ENCODE measurements around the gene PRPH. TPM values are rescaled to one million over a fixed set of nuclear protein-coding genes. Genes with fewer than 3 reads are reported as not detected.
"Not testable (repeated sequence)": the region's sequence is repeated elsewhere in the genome, so short reads cannot be mapped to it uniquely, and the experiment has no call there.

Gene PRPH
- total RNA-seq, 1 donor from 2014 or later = 0.57 TPM

DNA sequence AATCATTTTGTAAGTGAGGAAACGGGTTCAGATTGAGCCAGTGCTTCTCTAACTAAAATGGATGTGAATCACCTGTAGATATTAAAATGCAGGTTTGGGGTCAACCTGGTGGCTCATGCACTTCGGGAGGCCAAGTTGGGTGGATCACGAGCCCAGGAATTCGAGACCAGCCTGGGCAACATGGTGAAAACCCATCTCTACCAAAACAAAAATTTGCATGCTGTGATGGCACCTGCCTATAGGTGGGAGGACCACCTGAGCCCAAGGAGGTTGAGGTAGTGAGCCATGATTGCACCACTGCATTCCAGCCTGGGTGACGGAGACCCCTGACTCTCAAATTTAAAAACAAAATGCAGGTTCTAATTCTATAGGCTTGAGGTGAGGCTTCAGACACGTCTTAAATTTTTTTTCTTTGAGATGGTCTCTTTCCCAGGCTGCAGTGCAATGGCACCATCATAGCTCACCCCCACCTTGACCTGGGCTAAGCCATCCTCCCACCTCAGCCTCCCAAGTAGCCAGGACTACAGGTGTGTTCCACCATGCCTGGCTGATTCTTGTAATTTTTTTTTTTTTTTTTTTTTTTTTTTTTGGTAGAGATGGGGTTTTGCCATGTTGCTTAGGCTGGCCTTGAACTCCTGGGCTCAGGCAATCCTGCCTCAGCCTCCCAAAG, 21.1 kb upstream of the PRPH start:
- DNase-seq (ENCODE audit: missing footprints) = no peak
- intact Hi-C loops (cut with DNase I) = no loop called here
- ATAC-seq = no peak

DNA sequence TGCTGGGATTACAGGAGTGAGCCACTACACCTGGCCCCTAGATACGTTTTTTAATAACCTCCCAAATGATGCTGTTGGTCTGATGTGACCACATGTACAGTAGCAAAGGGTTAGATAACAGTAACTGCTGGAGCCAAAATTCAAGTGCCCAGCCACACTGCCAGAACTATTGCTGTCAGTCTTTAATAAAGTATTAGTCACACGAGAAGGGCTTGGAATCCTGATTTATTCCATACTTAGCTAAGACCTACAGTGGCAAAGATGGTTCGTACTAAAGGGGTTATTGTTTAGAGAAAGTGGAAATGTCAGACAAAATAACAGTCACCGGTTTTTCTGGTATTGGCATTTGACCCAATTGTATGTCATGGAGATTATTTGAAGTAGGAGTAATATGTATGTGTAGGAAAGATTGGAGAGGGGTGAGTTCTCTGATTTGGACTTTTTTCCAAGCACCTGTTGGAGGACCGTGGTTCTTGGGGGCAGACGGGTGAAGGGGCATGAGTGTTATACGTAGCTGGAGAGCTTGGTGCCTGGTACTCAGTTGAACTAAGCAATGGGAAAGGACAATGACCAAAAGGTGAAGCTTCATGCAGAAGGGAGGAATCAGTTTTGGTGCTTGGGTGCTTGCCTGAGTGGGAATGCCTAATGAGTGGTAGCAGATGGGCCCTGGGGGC, 20.4 kb upstream of the PRPH start:
- intact Hi-C loops (cut with DNase I) = no loop called here
- ATAC-seq = peak; percentile 65

DNA sequence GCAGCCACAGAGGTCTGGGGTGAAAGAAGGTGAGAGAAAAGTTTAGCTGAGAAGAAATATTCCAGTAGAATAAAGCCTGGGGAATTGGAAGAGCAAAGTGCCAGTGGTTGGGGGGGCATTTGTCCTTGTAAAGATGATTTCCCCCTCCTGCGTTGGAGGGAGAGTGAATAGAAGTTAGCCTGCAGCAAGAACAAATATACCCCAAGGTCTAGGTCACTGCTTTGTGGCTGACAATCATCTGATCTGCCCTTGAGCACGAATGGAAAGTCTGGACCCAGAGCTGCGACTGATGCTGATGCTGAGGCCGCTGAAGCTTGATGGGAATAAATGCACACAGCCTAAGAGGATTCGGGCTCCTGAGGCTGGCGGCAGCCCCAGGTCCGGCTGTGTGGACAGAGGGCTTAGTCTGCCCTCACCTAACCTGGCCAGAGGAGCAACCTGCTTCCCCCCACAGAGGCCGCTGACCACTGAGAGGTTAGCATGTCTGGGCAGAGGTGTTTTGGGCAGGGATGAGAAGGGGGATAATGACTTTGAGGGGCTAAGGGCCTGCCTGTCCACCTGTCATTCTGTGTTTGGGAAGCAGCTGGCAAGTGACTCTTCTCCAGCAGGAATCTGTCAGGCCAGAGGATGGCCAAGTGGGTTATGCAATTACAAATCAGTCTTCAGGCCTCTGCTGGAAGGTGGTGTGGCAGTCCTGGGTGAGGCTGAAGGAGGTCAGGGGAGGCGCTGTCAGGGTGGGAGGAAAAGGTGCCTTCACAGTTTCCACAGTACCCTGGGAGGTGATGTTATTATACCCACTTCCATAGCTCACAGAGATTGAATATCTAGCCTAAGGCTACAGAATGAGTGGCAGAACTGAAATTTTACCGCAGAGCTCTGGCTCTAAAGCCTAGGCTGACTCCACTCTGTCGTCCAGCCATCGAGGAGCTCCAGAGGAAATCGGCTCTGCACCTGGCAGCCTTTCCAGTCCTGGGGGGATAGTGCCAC, 18.4 kb upstream of the PRPH start:
- ATAC-seq (no peak), DNase-seq (ENCODE audit: missing footprints) (no peak)
- intact Hi-C loops (cut with DNase I) = no loop called here

More for the DNA sequence above, 20.4 kb upstream of the PRPH start:
- DNase-seq (ENCODE audit: missing footprints) = no peak

DNA sequence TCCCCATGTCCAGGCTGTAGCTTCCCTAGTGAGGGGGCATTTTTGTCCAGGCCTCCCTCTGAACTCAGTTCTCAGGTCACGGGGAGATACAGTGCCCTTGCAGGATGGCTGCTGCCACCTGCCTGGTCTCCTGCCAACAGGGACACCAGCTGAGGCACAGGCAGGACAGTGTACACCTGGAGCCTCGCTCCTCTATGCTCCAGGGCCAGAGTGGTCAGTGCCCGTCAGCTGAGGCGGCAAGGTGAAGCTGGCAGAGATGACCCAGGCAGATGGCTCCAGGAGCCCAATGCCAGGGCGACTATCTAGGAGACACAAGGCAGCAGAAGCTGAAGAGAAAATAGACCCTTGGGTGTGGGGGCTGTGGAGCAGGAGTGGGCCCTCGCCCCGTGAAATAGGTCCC, 17.5 kb upstream of the PRPH start:
- no peak for DNase-seq (ENCODE audit: missing footprints)
- ATAC-seq = no peak
- intact Hi-C loops (cut with DNase I) = no loop called here

- DNase-seq (ENCODE audit: missing footprints) = no peak
- intact Hi-C loops (cut with DNase I) = no loop called here
Measured at GRCh38 chr12:49279706-49280159, 15.2 kb upstream of the PRPH start.

GRCh38 chr12:49280545-49280944, 14.4 kb upstream of the PRPH start:
- intact Hi-C loops (cut with DNase I); ATAC-seq; DNase-seq (ENCODE audit: missing footprints): not testable (repeated sequence)

More at GRCh38 chr12:49279706-49280159, 15.2 kb upstream of the PRPH start:
- ATAC-seq = no peak

DNA sequence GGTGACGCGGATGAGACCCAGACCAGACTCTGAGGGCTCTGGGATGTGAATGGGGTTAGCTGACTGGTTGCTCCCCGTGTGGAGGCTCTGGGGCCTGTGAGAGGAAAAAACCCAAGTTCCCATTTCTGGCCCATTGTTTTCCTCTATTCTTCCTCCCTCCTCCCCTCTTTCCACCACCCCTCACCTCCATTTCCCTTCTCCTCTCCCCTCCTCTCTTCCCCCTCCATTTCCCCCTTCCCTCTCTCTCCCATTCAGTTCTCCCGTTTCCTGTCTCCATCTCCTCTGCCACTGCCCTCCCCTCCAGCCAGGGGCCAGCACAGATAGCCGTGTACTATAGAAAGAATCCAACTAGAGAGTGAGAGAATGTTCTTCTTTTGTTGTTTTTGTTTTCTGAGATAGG, 12.6 kb upstream of the PRPH start:
- no peak for ATAC-seq
- DNase-seq (ENCODE audit: missing footprints) = no peak
- intact Hi-C loops (cut with DNase I) = no loop called here

- intact Hi-C loops (cut with DNase I); ATAC-seq: not testable (repeated sequence)
Measured at GRCh38 chr12:49282740-49283375, 12.1 kb upstream of the PRPH start.

GRCh38 chr12:49283541-49284429, 11.2 kb upstream of the PRPH start:
- intact Hi-C loops (cut with DNase I) = loop anchor here (2.0 kb wide), 1 partner anchor 53 kb away; the partner anchor contains the start of gene C1QL4
- DNase-seq (ENCODE audit: missing footprints) (no peak), ATAC-seq (no peak)

More at GRCh38 chr12:49282740-49283375, 12.1 kb upstream of the PRPH start:
- not testable (repeated sequence) for DNase-seq (ENCODE audit: missing footprints)

DNA sequence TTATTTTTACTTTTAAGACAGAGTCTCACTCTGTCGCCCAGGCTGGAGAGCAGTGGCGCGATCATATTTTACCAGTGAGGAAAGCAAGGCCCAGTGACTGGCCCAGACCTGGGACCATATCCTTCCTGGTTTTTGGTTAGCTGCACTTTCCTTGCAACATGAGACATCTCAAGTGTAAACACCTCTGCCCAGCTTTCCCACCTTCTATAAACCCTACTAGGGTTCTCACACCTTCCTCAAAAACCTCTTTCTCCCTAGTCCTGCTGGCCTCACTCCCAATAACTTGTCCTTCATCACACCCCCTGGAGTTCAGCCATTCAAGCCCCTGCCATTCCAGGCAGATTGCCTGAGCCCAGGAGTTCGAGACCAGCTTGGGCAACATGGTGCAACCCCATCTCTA, 10.3 kb upstream of the PRPH start:
- ATAC-seq = no peak

DNA sequence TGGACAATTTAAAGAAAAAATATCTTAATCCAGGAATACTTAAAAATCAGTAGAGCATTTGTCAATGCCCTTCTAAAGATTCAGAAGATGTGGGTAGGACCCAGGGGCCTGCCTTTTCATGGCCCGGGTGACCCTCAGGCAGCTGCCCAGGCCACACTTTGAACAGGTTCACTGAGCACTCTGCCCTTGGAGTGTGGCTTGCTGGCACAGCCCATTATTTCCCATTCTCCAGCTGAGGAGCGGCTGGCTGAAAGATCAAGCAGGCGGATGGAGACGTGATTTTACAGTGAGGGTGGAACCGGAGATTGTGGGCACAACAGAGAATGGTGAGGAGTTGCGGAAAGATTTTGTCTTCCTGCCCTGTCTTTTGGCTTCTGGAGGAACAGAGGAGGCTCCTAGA, 7.1 kb upstream of the PRPH start:
- ATAC-seq (no peak), DNase-seq (ENCODE audit: missing footprints) (no peak)
- intact Hi-C loops (cut with DNase I) = loop anchor here (5.0 kb wide), 1 partner anchor 229 kb away; no protein-coding TSS in a partner anchor

More for the DNA sequence above, 10.3 kb upstream of the PRPH start:
- no peak for DNase-seq (ENCODE audit: missing footprints)
- intact Hi-C loops (cut with DNase I) = loop anchor here (2.0 to 5.0 kb wide), 2 partner anchors 52 to 233 kb away; partner anchors contain the start of gene C1QL4

DNA sequence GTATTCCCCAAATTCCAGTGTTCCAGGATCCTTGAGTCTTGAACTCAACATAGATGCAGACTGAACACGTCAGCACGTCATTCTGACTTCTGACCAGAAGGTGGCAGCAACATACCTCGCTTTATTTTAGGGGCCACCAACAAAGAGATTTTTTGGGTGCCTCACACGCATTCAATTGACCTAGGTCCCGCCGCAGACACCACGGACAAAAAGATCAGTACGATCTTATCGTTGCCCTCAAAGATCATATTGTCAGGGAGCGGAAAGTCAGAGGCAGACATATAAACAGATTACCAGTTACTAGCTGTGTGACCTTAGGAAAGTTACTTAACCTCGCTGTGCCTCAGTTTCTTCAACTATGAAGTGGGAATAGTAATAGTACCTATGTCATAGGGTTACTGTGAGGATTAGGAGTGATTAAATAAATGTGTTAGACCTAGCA, 6.5 kb upstream of the PRPH start:
- ATAC-seq = no peak
- no peak for DNase-seq (ENCODE audit: missing footprints)
- intact Hi-C loops (cut with DNase I) = loop anchor here (5.0 kb wide), 1 partner anchor 229 kb away; no protein-coding TSS in a partner anchor

DNA sequence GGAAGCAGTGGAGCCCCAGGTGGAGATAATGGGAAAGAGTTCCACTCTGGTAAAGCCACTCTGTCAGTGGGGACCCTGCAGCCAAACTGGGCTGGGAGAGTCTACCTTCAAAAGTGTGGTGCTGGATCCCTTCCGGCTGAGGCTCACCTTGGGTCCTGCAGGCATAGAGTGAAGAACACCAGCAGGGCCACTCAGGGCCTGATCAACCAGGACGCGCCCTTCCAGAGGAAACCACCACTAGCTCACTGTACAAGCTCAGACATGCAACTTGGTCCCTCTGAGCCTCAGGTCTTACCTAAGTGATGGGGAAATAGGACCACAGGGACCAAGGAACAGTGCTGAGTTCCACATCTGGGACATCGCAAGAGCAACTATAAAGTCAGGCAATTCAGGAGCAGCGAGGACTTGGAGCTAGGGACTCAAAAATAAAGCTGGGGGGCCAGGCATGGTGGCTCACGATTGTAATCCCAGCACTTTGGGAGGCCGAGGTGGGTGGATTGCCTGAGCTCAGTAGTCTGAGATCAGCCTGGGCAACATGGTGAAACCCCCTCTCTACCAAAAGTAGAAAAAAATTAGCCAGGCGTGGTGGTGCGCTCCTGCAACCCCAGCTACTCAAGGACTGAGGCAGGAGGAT, 5.9 kb upstream of the PRPH start:
- intact Hi-C loops (cut with DNase I) = loop anchor here (5.0 kb wide), 1 partner anchor 228 kb away; no protein-coding TSS in a partner anchor
- ATAC-seq (no peak), DNase-seq (ENCODE audit: missing footprints) (no peak)

DNA sequence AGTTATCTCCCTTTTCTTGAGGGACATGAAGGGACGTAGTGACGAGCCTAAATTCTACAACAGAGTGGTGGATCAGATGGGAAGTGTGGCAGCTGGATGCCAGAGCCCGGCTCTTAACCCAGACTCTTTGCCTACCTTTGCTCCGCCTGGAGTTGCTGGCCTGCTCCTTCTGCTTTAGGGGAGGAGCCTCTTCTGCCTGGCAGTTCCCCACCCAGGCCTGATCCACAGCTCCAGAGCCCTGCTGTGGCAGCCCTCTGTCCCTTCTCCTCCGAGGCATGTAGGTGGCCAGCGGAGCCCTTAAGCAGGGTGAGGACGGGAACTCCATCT, 2.3 kb upstream of the PRPH start:
- intact Hi-C loops (cut with DNase I) = no loop called here
- DNase-seq (ENCODE audit: missing footprints) (no peak), ATAC-seq (no peak)

DNA sequence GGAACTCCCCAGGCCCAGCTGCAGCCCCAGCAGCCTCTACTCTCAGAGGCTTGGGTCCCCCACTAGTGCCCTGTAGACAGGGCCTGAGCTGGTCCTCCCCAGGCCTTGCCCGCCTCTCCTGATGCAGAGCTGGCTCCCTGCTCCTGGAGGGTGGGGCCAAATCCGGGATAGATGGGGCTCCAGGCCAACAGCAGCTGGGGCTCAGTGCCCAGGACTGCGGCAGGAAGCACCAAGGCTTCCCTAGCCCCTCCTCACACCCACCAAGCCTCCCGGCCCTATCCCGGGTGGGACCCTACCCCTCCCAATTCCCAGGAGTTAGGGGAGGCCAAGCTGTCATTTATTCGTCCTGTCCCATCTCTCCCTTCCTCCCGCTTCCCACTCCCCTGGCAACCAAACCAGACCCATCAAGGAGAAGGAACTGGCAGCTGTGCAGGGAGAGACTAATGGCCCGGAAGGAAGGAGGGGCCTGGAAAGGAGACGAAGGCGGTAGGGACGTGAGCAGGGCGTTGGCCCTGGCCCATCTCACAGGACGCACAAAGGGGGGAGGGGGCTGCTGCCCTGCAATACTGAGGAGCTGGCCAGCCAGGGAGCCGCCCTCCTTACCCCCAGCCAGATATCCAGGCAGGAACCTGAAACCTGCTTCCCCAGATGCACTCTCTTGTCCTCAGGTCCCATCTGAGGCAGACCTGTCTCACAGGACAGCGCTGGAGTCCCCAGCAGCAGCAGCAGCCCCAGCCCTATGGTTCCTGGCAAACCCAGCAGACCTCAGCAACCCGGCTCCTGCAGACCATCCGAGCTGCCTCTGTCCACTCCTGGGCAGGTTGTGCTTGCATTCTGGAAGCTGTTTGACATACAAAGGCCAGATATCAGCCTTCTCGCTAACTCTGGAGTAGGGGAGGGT, 1.6 kb upstream of the PRPH start:
- intact Hi-C loops (cut with DNase I) = no loop called here
- ATAC-seq (peak; percentile 65), DNase-seq (ENCODE audit: missing footprints) (no peak)
